Ascending aorta (tissue), 2 donors: Measurements from ENCODE around the gene LGALSL. TPM values are rescaled to one million over a fixed set of nuclear protein-coding genes. Genes with fewer than 3 reads are reported as not detected.
"Not testable (repeated sequence)": the region's sequence is repeated elsewhere in the genome, so short reads cannot be mapped to it uniquely, and the experiment has no call there.

ENCODE experiments used
- DNase-seq, 2 donors: peaks; one replicate each; pipeline ENCODE4 v3.0.0-alpha.2; 2019; ENCODE audit warnings: low spot score in 2 of 2
- H3K27ac ChIP-seq, 2 donors: fragments of 200-600 bp; sonication (generic); one replicate each; pipeline ENCODE4 v1.5.1; 2016 to 2017; ENCODE audit warnings: mild to moderate bottlenecking in 1 of 2
- H3K27me3 ChIP-seq: fragments of 200-600 bp; sonication (generic); one replicate; pipeline ENCODE4 v1.5.1; 2017
- H3K36me3 ChIP-seq, 2 donors: fragments of 200-600 bp; sonication (generic); one replicate each; pipeline ENCODE4 v1.5.1; 2016
- H3K4me1 ChIP-seq, 2 donors: fragments of 200-600 bp; sonication (generic); one replicate each; pipeline ENCODE4 v1.5.1; 2016 to 2017; ENCODE audit warnings: mild to moderate bottlenecking in 1 of 2
- H3K4me3 ChIP-seq, 2 donors: fragments of 200-600 bp; sonication (generic); one replicate each; pipeline ENCODE4 v1.5.1; 2016 to 2017; ENCODE audit warnings: mild to moderate bottlenecking in 1 of 2
- H3K9me3 ChIP-seq, 2 donors: fragments of 200-600 bp; sonication (generic); one replicate each; pipeline ENCODE4 v1.5.1; 2016
- intact Hi-C: fragments of 100-400 bp; cut with DNase I; formaldehyde crosslinking; loops from one replicate; pipeline ENCODE4 v1.15.1; 2023
- total RNA-seq: library from RNA; depleted of rRNA; stranded (reverse); fragments of >200 nt; gene quantifications from one replicate; pipeline ENCODE4 v1.1.0, GENCODE V29; 2016
- TF ChIP-seq, protein P1 (sequence below), 3 experiments: fragments of 200-600 bp in 2 of 3; fragments of 450-650 bp in 1 of 3; sonication (generic) in 2 of 3; IDR thresholded peaks; one replicate each; pipeline ENCODE4 v1.5.1; 2016 to 2019; ENCODE audit warnings: antibody characterized with exemption in 3 of 3, mild to moderate bottlenecking in 1 of 3, moderate library complexity in 1 of 3

LGALSL gene
- total RNA-seq, 1 donor from 2014 or later = 35.4 TPM

DNA sequence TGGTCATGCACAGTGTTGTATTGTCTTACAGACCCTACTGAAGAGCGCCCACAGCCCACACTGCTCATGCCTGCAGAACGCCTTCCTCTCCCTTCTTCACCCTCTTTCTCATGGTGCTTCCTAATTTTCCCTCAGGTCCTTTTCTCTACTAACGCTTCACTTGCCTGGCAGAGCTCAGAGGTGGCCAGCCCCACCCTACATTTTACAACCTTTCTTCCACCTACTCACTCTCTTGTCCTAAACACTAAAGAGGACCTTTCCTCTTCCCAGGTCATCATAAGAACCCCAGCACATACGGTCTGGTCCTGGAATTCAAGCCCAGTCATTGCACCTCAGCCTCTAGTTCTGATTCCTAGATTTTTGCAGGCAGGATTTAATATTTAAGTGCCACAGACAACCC is 11.7 kb upstream of the LGALSL start:
- no peak for DNase-seq
- TF ChIP-seq, protein P1, sequence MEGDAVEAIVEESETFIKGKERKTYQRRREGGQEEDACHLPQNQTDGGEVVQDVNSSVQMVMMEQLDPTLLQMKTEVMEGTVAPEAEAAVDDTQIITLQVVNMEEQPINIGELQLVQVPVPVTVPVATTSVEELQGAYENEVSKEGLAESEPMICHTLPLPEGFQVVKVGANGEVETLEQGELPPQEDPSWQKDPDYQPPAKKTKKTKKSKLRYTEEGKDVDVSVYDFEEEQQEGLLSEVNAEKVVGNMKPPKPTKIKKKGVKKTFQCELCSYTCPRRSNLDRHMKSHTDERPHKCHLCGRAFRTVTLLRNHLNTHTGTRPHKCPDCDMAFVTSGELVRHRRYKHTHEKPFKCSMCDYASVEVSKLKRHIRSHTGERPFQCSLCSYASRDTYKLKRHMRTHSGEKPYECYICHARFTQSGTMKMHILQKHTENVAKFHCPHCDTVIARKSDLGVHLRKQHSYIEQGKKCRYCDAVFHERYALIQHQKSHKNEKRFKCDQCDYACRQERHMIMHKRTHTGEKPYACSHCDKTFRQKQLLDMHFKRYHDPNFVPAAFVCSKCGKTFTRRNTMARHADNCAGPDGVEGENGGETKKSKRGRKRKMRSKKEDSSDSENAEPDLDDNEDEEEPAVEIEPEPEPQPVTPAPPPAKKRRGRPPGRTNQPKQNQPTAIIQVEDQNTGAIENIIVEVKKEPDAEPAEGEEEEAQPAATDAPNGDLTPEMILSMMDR (IDR thresholded peaks at IDR 0.05) = no peak
- intact Hi-C loops = no loop called here

DNA sequence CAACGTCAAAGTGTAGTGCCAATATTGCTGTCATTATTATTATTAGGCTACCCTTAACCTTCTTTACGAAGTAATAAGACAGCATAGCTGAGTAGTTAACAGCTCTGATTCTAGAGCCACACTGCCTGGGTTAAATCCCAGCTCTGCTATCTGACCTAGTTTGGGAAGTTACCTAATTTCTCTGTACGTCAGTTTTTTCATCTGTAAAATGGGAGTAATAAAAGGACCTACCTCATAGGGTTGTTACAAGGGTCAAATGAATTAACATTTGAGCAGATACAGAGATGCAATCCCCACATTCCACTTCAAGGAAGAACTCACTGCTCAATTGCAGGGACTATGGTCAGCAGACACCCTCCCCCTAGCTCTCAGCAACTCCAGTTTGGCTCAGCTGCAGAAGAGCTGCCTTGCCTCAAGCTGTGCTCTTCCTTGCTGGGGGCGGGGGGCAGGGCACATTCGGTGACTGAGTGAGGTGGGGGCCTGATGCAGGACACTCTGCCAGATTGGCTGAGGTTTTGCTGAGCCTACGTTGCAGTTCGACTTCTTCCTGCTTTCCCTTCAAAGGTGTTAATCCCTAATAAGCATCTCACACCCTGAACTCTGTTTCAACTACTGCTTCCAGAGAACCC is 11.0 kb upstream of the LGALSL start:
- Histone ChIP-seq H3K27ac (no peak overlapping the region), H3K4me1 (no peaks in the 10 kb centered on the region), H3K36me3 (no peaks in the 10 kb centered on the region), H3K9me3 (no peaks in the 10 kb centered on the region), H3K4me3 (no peak overlapping the region), H3K27me3 (no peaks in the 10 kb centered on the region)
- intact Hi-C loops = no loop called here
- DNase-seq = no peak
- TF ChIP-seq, protein P1 (IDR thresholded peaks at IDR 0.05) = no peak

More for the DNA sequence above, 11.7 kb upstream of the LGALSL start:
- Histone ChIP-seq H3K27me3 (no peaks in the 10 kb centered on the region), H3K9me3 (no peaks in the 10 kb centered on the region), H3K36me3 (no peaks in the 10 kb centered on the region), H3K27ac (no peak overlapping the region), H3K4me3 (no peak overlapping the region), H3K4me1 (no peaks in the 10 kb centered on the region)

DNA sequence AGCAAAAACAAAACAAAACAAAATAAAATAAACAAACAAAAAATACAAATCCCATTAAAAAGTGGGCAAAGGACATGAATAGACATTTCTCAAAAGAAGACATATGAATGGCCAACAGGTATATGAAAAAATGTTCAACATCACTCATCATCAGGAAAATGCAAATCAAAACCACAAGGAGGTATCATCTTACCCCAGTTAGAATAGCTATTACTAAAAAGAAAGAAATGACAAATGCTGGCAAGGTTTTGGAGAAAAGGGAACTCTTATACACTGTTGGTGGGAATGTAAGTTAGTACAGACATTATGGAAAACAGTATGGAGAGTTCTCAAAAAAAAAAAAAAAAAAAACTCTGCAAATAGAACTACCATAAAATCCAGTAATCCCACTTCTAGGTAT is 8.0 kb upstream of the LGALSL start:
- H3K36me3 ChIP-seq, intact Hi-C loops, H3K27me3 ChIP-seq: not testable (repeated sequence)

DNA sequence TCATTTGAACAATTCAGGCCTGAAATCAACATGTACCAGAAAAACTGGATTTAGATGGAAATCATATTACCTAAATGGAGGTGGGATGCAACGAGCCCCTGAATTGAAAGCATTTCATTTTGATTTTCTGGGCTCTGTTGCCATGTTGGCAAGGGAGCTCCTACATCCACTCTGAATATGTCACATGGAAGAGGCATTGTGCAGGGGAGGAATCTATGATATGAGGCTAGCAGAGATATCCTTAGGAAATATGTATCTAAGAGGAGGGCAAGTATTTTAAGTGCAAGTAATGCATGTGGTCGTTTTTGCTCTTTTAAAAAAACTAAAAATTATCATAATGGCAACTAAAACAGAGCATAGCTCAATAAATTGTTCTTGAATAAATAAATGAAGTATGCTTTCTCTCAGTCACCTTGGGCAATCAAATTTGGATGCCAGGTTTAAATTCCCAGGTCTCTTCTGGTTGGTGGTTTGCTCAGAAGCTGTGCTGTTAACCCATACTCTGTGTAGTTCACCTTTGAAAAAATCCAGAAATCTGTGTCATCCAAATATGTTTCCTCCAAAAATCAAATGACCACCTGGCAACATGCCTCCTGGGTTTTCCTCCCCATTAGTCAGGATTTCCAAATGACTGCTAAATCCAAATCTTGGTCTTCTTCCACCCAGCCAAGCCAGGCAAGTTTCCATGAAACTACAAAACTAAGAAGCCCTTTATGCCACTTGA is 6.5 kb upstream of the LGALSL start:
- H3K27ac ChIP-seq = no peak overlapping the region
- H3K36me3 ChIP-seq = no peaks in the 10 kb centered on the region
- H3K4me1 ChIP-seq = peaks cover 0 to under 1% of the 10 kb centered on the region in 2 donors
- intact Hi-C loops = no loop called here
- H3K9me3 ChIP-seq = no peaks in the 10 kb centered on the region
- no peaks in the 10 kb centered on the region for H3K27me3 ChIP-seq
- H3K4me3 ChIP-seq = no peak overlapping the region
- TF ChIP-seq, protein P1 (IDR thresholded peaks at IDR 0.05) = no peak
- no peak for DNase-seq

More for the DNA sequence above, 8.0 kb upstream of the LGALSL start:
- not testable (repeated sequence) for H3K4me1 ChIP-seq, DNase-seq, H3K9me3 ChIP-seq, H3K27ac ChIP-seq, H3K4me3 ChIP-seq

DNA sequence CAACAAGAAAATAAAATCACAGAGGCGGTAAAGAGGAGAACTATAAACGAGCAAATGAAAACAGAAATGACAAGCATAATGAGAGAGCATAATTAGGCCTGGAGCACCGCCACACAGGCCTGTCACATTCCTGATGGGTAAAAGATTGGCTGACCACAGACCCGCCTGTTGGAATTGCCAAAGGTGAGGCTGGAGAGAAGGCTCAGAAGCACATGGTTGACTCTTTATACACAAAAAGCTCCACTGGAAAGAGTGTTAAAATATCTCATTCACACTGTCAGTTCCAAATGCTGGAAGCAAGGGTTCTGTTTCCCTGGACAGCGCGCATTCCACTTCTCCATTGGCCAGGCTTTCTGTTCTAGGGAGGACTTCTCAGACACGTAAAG is 5.9 kb upstream of the LGALSL start:
- no peak for DNase-seq
- H3K27ac ChIP-seq = no peak overlapping the region
- no peaks in the 10 kb centered on the region for H3K36me3 ChIP-seq
- no peaks in the 10 kb centered on the region for H3K27me3 ChIP-seq
- TF ChIP-seq, protein P1 (IDR thresholded peaks at IDR 0.05) = no peak
- H3K4me3 ChIP-seq = no peak overlapping the region
- intact Hi-C loops = no loop called here
- H3K9me3 ChIP-seq = no peaks in the 10 kb centered on the region
- H3K4me1 ChIP-seq = peaks cover 2 to 5% of the 10 kb centered on the region in 2 donors

DNA sequence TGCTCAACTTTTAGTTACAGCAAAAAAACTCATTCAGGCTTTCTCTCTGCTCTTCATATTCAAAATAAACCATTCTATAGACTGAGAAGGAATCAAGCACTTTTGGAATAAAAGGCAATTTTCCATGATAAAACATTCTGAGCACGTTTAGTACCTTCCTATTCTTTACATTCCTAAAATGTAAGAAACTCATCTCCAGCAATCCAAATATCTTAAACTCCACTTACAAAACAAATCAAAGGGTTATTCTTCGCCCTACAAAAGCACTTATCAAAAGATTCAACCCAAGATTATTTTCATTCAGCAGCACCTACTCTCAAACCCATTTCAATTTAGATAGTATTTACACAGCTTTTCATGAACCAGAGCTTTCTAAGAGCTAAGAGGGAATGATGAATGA is 2.9 kb upstream of the LGALSL start:
- Histone ChIP-seq H3K27ac (no peak overlapping the region), H3K36me3 (no peaks in the 10 kb centered on the region), H3K4me3 (no peak overlapping the region), H3K27me3 (no peaks in the 10 kb centered on the region), H3K9me3 (no peaks in the 10 kb centered on the region), H3K4me1 (peaks cover 4 to 5% of the 10 kb centered on the region in 2 donors)
- intact Hi-C loops = loop anchor here (5.0 to 10.0 kb wide), 5 partner anchors 304 to 981 kb away; partner anchors contain the start of genes MDH1, PELI1, SPRED2 and WDPCP
- DNase-seq = no peak
- TF ChIP-seq, protein P1 (IDR thresholded peaks at IDR 0.05) = no peak
